BLaER1 (cell line): ENCODE measurements around the gene HOXD12.

Experiments
- H3K27ac ChIP-seq: shearing (Covaris generic); formaldehyde crosslinking; 2 replicates; pipeline ENCODE4 v1.8.1; 2022
- H3K27me3 ChIP-seq: shearing (Covaris generic); formaldehyde crosslinking; 2 replicates; pipeline ENCODE4 v1.8.1; 2022
- H3K36me3 ChIP-seq: shearing (Covaris generic); formaldehyde crosslinking; 2 replicates; pipeline ENCODE4 v1.8.1; 2022
- H3K4me1 ChIP-seq: shearing (Covaris generic); formaldehyde crosslinking; 2 replicates; pipeline ENCODE4 v1.8.1; 2022
- H3K4me2 ChIP-seq: shearing (Covaris generic); formaldehyde crosslinking; 2 replicates; pipeline ENCODE4 v1.8.1; 2022
- H3K4me3 ChIP-seq: shearing (Covaris generic); formaldehyde crosslinking; 2 replicates; pipeline ENCODE4 v1.8.1; 2022
- H3K9ac ChIP-seq: shearing (Covaris generic); formaldehyde crosslinking; 2 replicates; pipeline ENCODE4 v1.8.1; 2022
- H3K9me3 ChIP-seq: shearing (Covaris generic); formaldehyde crosslinking; 2 replicates; pipeline ENCODE4 v1.8.1; 2022
- H4K20me1 ChIP-seq: shearing (Covaris generic); formaldehyde crosslinking; 2 replicates; pipeline ENCODE4 v1.8.1; 2022
- Cebpa-rat ChIP-seq: shearing (Covaris generic); IDR thresholded peaks from 2 replicates; pipeline ENCODE4 v1.8.1; 2022

The HOXD12 gene

GRCh38 chr2:176138526-176138922 is 38.9 kb downstream of the HOXD12 start:
- no peak for TF ChIP-seq Cebpa-rat
- Histone ChIP-seq H3K27ac (no peak overlapping the region), H3K9ac (no peak overlapping the region), H3K36me3 (no peaks in the 10 kb centered on the region), H3K9me3 (peaks cover 28% of the 10 kb centered on the region; the same call in 1 of the 2 replicates), H3K4me2 (no peak overlapping the region), H3K4me3 (no peak overlapping the region), H4K20me1 (peaks cover 6% of the 10 kb centered on the region; the same call in 1 of the 2 replicates), H3K27me3 (peaks cover 74% of the 10 kb centered on the region), H3K4me1 (peaks cover 15% of the 10 kb centered on the region)

GRCh38 chr2:176138923-176139660 is 39.5 kb downstream of the HOXD12 start:
- Histone ChIP-seq H3K27me3 (peaks cover 68% of the 10 kb centered on the region), H3K4me1 (peaks cover 15% of the 10 kb centered on the region), H4K20me1 (peaks cover 5% of the 10 kb centered on the region; the same call in 1 of the 2 replicates), H3K9me3 (peaks cover 28% of the 10 kb centered on the region; the same call in 1 of the 2 replicates), H3K9ac (no peak overlapping the region), H3K4me2 (no peak overlapping the region), H3K27ac (no peak overlapping the region), H3K4me3 (no peak overlapping the region), H3K36me3 (no peaks in the 10 kb centered on the region)
- TF ChIP-seq Cebpa-rat, result no peak

DNA sequence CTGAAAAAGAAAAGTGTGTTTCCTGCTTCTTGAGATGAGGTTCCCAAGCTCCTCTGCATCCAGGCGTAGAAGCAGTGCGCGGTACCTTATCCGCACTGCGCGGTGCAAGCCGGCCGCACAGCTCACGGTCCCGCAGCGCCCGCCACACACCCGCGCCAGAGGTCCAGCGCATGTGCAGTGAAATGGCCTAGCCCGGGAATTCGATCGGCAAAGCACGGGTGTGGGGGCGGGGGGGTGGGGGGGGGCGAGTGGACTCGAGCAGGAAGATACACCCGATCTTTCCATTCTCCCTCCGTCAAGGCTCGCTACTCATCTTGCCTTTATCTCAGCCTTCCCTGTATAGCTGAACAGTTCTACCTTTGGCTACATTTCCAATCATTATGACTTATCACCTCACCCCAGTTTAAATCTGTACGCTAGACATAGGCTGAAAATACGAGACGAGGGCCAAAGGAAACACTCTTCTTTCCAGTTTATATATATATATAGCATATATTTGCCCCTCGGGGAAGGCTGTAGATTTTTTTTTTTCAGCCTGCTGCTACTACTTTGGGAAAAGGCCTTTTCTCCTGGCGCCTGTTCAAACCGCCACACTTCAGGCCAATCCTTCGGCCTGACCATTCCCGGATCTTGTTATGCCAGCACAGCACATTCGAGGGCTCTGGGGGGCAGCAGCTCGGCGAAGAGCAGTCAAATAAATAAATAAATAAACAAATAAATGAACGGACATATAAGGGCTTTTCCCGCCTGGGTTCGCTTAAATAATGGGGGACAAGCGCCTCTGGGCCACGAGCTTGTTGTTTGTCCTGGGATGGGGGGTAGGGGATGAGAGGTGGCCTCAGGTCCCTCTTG is 40.3 kb downstream of the HOXD12 start:
- H4K20me1 ChIP-seq, result peaks cover 5% of the 10 kb centered on the region; the same call in 1 of the 2 replicates
- H3K4me3 ChIP-seq, result no peak overlapping the region
- peaks cover 15% of the 10 kb centered on the region for H3K4me1 ChIP-seq
- peaks cover 60% of the 10 kb centered on the region for H3K27me3 ChIP-seq
- no peak for TF ChIP-seq Cebpa-rat
- H3K9ac ChIP-seq, result no peak overlapping the region
- H3K36me3 ChIP-seq, result no peaks in the 10 kb centered on the region
- H3K9me3 ChIP-seq, result peaks cover 28% of the 10 kb centered on the region; the same call in 1 of the 2 replicates
- H3K27ac ChIP-seq, result no peak overlapping the region
- H3K4me2 ChIP-seq, result no peak overlapping the region

DNA sequence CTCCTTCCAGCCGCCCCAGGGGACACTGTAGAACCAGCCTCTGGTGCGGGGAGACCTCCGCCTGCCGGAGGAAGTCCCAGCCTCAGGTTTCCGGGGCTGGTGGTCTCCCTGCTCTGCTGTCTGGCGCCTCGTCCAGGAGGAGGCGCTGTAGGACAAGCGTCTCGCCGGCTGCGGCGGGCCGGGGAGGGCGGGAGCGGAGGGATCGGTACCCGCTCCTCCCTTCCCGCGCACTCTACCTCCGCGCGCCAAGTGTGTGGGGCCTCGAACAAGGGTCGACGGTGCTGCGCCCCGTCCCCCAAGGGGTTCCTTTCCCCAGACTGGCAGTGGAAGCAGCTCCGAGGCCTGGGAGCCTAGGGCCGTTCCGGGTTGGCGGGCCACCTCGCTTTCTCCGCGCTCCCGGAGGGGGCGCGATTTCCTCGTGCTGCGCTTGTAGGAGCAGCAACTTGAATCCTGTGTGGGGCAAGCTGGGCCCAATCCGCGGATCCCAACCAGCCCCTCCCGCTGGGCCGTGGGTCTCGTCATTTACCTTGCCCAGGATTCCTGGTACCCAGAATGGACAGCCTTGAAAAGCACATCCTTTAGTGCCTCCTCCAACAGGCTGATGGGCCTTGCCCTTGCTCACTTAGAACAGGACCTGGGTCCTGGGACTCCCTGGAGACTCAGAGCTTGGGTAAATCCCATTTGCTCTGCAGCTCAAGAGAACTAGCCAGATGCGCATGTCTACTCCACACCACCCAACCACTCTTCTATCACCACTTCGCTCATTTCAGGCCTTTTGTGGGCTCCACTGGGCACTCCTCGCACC is 41.1 kb downstream of the HOXD12 start:
- no peak overlapping the region for H3K9ac ChIP-seq
- no peak for TF ChIP-seq Cebpa-rat
- H3K9me3 ChIP-seq, result peaks cover 28% of the 10 kb centered on the region; the same call in 1 of the 2 replicates
- peaks cover 11% of the 10 kb centered on the region for H3K4me1 ChIP-seq
- H4K20me1 ChIP-seq, result peaks cover 1% of the 10 kb centered on the region; the same call in 1 of the 2 replicates
- no peak overlapping the region for H3K27ac ChIP-seq
- H3K36me3 ChIP-seq, result no peaks in the 10 kb centered on the region
- no peak overlapping the region; the same call in 1 of the 2 replicates for H3K4me2 ChIP-seq
- H3K4me3 ChIP-seq, result no peak overlapping the region
- peaks cover 56% of the 10 kb centered on the region for H3K27me3 ChIP-seq

GRCh38 chr2:176142281-176142680 is 42.7 kb downstream of the HOXD12 start:
- Histone ChIP-seq H3K27me3 (peaks cover 57% of the 10 kb centered on the region), H3K4me1 (no peaks in the 10 kb centered on the region), H3K9me3 (peaks cover 25% of the 10 kb centered on the region; the same call in 1 of the 2 replicates), H3K4me2 (no peak overlapping the region), H4K20me1 (no peaks in the 10 kb centered on the region), H3K9ac (no peak overlapping the region), H3K27ac (no peak overlapping the region), H3K36me3 (no peaks in the 10 kb centered on the region), H3K4me3 (no peak overlapping the region)
- no peak for TF ChIP-seq Cebpa-rat

DNA sequence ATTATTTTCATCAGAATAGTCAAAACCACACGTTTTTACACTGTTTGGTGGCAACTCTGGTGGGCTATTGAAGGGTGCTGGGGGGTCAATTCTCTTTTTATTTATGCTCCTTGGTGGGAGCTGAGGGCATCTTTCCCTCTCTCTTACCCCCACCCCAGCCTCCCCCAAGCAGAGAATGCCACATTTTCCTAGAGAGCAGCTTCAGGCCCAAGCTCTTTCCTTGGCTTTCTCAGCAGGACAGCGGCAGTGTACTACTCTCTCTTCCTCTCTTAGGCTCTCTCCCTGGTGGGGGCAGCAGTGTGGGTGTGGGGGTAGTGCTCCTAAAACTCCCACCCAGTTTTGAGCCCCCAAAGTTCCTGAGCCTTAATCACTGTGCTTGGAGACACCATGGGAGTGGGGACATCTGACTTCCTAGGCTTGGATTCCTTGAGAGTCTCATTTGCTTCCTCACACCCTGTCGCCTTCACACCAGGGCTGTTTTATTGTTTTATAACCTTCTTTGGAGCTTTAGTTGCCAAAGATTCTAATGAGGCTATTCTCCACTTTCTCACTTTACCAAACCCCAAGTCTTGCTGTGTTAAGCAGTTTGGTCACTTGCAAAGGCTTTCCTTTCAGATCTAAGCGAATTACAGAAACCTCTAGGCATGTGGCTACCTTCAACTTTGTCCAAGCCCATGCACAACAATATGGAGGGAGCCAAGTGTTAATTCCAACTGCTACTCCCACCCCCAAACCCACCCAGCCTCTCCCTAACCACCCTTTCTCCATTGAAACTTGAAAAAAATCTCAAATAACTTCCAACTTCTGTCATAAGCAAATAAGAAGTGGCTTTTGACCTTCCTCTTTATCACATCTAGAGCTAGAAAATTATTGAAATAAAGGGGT is 45.7 kb downstream of the HOXD12 start:
- no peaks in the 10 kb centered on the region; the same call in 1 of the 2 replicates for H4K20me1 ChIP-seq
- no peaks in the 10 kb centered on the region for H3K36me3 ChIP-seq
- no peak overlapping the region for H3K27ac ChIP-seq
- TF ChIP-seq Cebpa-rat, result no peak
- H3K9me3 ChIP-seq, result peaks cover 37% of the 10 kb centered on the region
- H3K27me3 ChIP-seq, result peaks cover 61% of the 10 kb centered on the region
- H3K4me1 ChIP-seq, result no peaks in the 10 kb centered on the region
- no peak overlapping the region for H3K4me2 ChIP-seq
- no peak overlapping the region for H3K4me3 ChIP-seq
- no peak overlapping the region for H3K9ac ChIP-seq

DNA sequence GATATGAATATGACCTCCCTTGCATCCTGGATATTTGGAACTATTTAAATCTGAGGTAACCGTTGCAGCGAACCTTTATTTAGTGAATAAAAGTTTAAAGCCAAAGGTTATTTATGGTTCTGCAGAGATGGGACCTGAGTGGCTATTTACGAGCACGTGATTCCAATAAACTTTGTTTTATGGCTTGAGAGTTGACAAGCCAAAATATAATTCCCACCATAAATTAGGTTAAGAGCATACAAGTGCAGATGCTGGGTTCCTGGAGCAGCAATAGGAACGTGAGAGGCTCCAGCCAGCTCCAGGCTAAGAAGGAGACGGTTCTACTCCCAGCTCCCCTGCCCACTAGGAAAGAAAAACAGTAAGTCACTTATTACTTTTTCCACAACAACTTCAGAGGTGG is 46.5 kb downstream of the HOXD12 start:
- H3K27me3 ChIP-seq, result peaks cover 61% of the 10 kb centered on the region
- no peaks in the 10 kb centered on the region for H3K4me1 ChIP-seq
- H3K9me3 ChIP-seq, result peaks cover 40% of the 10 kb centered on the region
- H3K4me2 ChIP-seq, result no peak overlapping the region
- TF ChIP-seq Cebpa-rat, result no peak
- H4K20me1 ChIP-seq, result no peaks in the 10 kb centered on the region; the same call in 1 of the 2 replicates
- no peak overlapping the region for H3K4me3 ChIP-seq
- H3K9ac ChIP-seq, result no peak overlapping the region
- no peaks in the 10 kb centered on the region for H3K36me3 ChIP-seq
- no peak overlapping the region for H3K27ac ChIP-seq

DNA sequence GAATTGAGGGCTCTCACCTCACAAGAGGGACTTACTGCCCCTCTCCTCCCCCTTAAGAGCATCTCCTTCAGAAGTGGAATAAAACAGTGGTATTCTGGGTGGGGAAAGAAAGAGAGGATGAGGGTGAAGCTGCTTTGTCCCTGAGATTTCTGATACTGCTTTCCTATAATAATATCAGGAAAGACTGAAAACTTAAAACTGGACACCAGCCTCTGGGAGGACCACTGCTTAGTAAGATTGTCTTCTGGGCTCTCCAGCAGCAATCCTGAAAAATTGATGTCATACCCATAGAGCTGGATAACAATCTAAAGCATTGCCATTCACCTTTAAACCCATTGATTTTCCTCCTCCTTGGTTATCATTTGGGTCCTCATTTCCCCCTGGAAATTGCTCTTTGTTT is 47.0 kb downstream of the HOXD12 start:
- H3K4me2 ChIP-seq, result no peak overlapping the region
- peaks cover 66% of the 10 kb centered on the region for H3K27me3 ChIP-seq
- H3K4me1 ChIP-seq, result no peaks in the 10 kb centered on the region
- no peak for TF ChIP-seq Cebpa-rat
- peaks cover 45% of the 10 kb centered on the region for H3K9me3 ChIP-seq
- H3K4me3 ChIP-seq, result no peak overlapping the region
- no peaks in the 10 kb centered on the region for H3K36me3 ChIP-seq
- no peak overlapping the region for H3K9ac ChIP-seq
- no peak overlapping the region for H3K27ac ChIP-seq
- no peaks in the 10 kb centered on the region; the same call in 1 of the 2 replicates for H4K20me1 ChIP-seq
